ENCODE data around the gene LAP3. TPM values are rescaled to one million over a fixed set of nuclear protein-coding genes. Genes with fewer than 3 reads are reported as not detected.

LAP3 gene
- total RNA-seq, 1 experiment from 2014 or later, result 90.9 TPM

GRCh38 chr4:17616283-17616682, 39.3 kb downstream of the LAP3 start:
- DNase-seq (ENCODE audit: low read depth), result no peak

GRCh38 chr4:17618926-17619325, 41.9 kb downstream of the LAP3 start:
- no peak for DNase-seq (ENCODE audit: low read depth)

- DNase-seq (ENCODE audit: low read depth), result no peak
Measured at GRCh38 chr4:17619416-17620105, 42.6 kb downstream of the LAP3 start.

GRCh38 chr4:17623451-17624001, 46.5 kb downstream of the LAP3 start:
- DNase-seq (ENCODE audit: low read depth), result no peak

- DNase-seq (ENCODE audit: low read depth), result no peak
Measured at GRCh38 chr4:17624821-17625220, 47.8 kb downstream of the LAP3 start.

- no peak for DNase-seq (ENCODE audit: low read depth)
Measured at GRCh38 chr4:17630228-17630627, 53.2 kb downstream of the LAP3 start.

- DNase-seq (ENCODE audit: low read depth), result no peak
Measured at GRCh38 chr4:17633600-17633999, 56.6 kb downstream of the LAP3 start.

GRCh38 chr4:17635056-17635455, 58.1 kb downstream of the LAP3 start:
- no peak for DNase-seq (ENCODE audit: low read depth)

- no peak for DNase-seq (ENCODE audit: low read depth)
Measured at GRCh38 chr4:17636341-17636695, 59.3 kb downstream of the LAP3 start.

GRCh38 chr4:17636696-17637622, 60.0 kb downstream of the LAP3 start:
- DNase-seq (ENCODE audit: low read depth), result peak; percentile 69

GRCh38 chr4:17639136-17639535, 62.1 kb downstream of the LAP3 start:
- DNase-seq (ENCODE audit: low read depth), result no peak

- DNase-seq (ENCODE audit: low read depth), result no peak
Measured at GRCh38 chr4:17642398-17642783, 65.4 kb downstream of the LAP3 start.

- DNase-seq (ENCODE audit: low read depth), result no peak
Measured at GRCh38 chr4:17646693-17647092, 69.7 kb downstream of the LAP3 start.

- DNase-seq (ENCODE audit: low read depth), result no peak
Measured at GRCh38 chr4:17647176-17647806, 70.3 kb downstream of the LAP3 start.

GRCh38 chr4:17647927-17648326, 70.9 kb downstream of the LAP3 start:
- no peak for DNase-seq (ENCODE audit: low read depth)

- DNase-seq (ENCODE audit: low read depth), result no peak
Measured at GRCh38 chr4:17650406-17650805, 73.4 kb downstream of the LAP3 start.

GRCh38 chr4:17654701-17655100, 77.7 kb downstream of the LAP3 start:
- DNase-seq (ENCODE audit: low read depth), result no peak

GRCh38 chr4:17657090-17657489, 80.1 kb downstream of the LAP3 start:
- DNase-seq (ENCODE audit: low read depth), result no peak

All from Daoy (cell line).